C4-2B (cell line): ENCODE results near the gene RGPD4.

Source experiments
- CTCF ChIP-seq: fragments of 450-650 bp; conservative IDR thresholded peaks from 2 replicates; pipeline ENCODE4 v1.5.1; 2017; ENCODE audit warnings: mild to moderate bottlenecking
- ZFX ChIP-seq: fragments of 450-650 bp; IDR thresholded peaks from 2 replicates; pipeline ENCODE4 v1.6.1; 2017

GRCh38 chr2:107790837-107791236, 35.9 kb upstream of the RGPD4 start:
- TF ChIP-seq CTCF (no peak), ZFX (no peak)
